Thoracic aorta (tissue), 2 donors: ENCODE measurements around the gene SNN. TPM values are rescaled to one million over a fixed set of nuclear protein-coding genes. Genes with fewer than 3 reads are reported as not detected.

Source experiments
- ATAC-seq: fragments of 150-250 bp; one replicate; pipeline ENCODE4 v1.8.0; 2017; ENCODE audit warnings: low read depth; ENCODE audit not compliant: insufficient number of reproducible peaks, low FRiP score
- DNase-seq: peaks from one replicate; pipeline ENCODE4 v3.0.0-alpha.2; 2020; ENCODE audit warnings: low spot score
- H3K27ac ChIP-seq, 2 donors: fragments of 200-600 bp; sonication (generic); 1 replicate in 1 of 2; 2 replicates in 1 of 2; pipeline ENCODE4 v1.5.1; 2016; ENCODE audit warnings: mild to moderate bottlenecking in 2 of 2, moderate library complexity in 2 of 2
- H3K27me3 ChIP-seq: fragments of 200-600 bp; sonication (generic); replicated peaks from 2 replicates; pipeline ENCODE4 v1.6.0; 2016; ENCODE audit warnings: mild to moderate bottlenecking; ENCODE audit not compliant: insufficient read depth
- H3K36me3 ChIP-seq: fragments of 200-600 bp; sonication (generic); one replicate; pipeline ENCODE4 v1.5.1; 2016
- H3K4me1 ChIP-seq, 2 donors: fragments of 200-600 bp; sonication (generic); 1 replicate in 1 of 2; 2 replicates in 1 of 2; pipeline versions ENCODE4 v1.5.1 to v1.6.0; 2016; ENCODE audit warnings: low read depth in 2 of 2, mild to moderate bottlenecking in 1 of 2; ENCODE audit not compliant: control insufficient read depth in 1 of 2
- H3K4me3 ChIP-seq: fragments of 200-600 bp; sonication (generic); 2 replicates; pipeline ENCODE4 v1.5.1; 2016; ENCODE audit warnings: mild to moderate bottlenecking
- H3K9me3 ChIP-seq: fragments of 200-600 bp; sonication (generic); 2 replicates; pipeline ENCODE4 v1.5.1; 2016
- total RNA-seq, 2 donors: library from RNA; depleted of rRNA; stranded (reverse); fragments of >200 nt; gene quantifications; one replicate each; pipeline versions ENCODE4 v1.1.0 to v1.2.3, GENCODE V29; 2016
- TF ChIP-seq, protein P1 (sequence below): fragments of 200-600 bp; sonication (generic); IDR thresholded peaks from one replicate; pipeline ENCODE4 v1.5.1; 2019; ENCODE audit warnings: antibody characterized with exemption

The SNN gene
- total RNA-seq, 2 donors from 2014 or later: 14.6 to 21.4 TPM

DNA sequence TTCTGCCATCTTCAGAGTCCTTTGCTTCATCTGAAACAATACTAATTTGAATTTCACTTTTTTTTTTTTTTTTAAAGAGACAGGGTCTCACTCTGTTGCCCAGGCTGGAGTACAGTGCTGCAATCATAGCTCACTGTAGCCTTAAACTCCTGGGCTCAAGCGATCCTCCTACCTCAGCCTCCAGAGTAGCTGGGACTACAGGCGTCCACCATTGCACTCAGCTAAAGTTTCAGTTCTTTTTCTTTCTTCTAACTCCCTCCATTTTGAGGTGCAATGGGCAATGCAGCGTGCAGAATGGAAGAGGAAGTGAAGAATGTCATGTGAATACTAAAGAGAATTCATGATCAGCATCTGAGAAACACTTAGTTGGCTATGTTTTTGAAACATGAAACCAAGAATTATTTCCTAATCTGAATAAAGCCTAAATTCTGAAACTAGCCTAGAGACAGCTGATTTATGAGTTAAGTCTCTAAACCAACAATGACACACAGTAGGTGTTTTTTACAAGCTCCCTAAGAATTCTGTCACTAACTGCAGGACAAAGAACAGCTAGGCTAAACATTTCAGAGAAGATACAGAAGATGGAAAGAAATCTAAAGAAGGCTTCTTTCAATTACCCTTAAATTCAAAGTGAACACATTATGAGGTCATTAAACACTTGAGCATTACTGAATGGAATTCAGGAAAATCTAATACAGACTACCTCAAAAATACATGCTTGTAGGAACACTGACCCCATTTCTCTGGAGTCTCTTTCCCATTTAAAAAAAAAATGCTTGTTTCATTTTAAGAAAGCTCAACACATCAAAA, 21.0 kb downstream of the SNN start:
- H3K27me3 ChIP-seq: no peaks in the 10 kb centered on the region
- H3K36me3 ChIP-seq: peaks cover 24% of the 10 kb centered on the region
- H3K4me1 ChIP-seq: peaks cover 33 to 50% of the 10 kb centered on the region in 2 donors
- H3K4me3 ChIP-seq: no peak overlapping the region
- DNase-seq: no peak
- TF ChIP-seq, protein P1, sequence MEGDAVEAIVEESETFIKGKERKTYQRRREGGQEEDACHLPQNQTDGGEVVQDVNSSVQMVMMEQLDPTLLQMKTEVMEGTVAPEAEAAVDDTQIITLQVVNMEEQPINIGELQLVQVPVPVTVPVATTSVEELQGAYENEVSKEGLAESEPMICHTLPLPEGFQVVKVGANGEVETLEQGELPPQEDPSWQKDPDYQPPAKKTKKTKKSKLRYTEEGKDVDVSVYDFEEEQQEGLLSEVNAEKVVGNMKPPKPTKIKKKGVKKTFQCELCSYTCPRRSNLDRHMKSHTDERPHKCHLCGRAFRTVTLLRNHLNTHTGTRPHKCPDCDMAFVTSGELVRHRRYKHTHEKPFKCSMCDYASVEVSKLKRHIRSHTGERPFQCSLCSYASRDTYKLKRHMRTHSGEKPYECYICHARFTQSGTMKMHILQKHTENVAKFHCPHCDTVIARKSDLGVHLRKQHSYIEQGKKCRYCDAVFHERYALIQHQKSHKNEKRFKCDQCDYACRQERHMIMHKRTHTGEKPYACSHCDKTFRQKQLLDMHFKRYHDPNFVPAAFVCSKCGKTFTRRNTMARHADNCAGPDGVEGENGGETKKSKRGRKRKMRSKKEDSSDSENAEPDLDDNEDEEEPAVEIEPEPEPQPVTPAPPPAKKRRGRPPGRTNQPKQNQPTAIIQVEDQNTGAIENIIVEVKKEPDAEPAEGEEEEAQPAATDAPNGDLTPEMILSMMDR: no peak
- no peaks in the 10 kb centered on the region for H3K9me3 ChIP-seq
- peak overlapping the region in 1 of 2 donors; percentile 5 for H3K27ac ChIP-seq
- ATAC-seq: no peak

DNA sequence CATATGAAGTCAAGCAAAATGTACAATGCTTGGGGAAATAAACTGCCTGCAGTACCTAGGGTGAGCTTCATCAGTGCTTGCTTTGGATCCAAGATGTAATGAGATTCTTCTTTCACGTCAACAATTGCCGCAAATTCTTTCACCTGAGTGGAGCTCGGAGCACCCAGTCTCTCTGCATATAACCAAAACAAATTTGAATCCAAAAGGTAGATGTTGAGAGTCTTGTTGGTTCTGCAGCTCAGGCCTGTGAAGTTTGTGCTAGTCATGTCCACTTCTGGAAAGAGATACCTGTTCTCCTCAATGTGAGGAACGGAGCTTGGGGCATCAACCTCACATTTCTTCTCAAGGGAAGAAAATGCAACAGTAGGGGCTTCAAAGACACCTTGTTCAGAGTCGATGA, 23.0 kb downstream of the SNN start:
- no peak for ATAC-seq
- Histone ChIP-seq H3K36me3 (peaks cover 17% of the 10 kb centered on the region), H3K9me3 (no peaks in the 10 kb centered on the region), H3K27me3 (no peaks in the 10 kb centered on the region), H3K4me1 (peaks cover 26 to 43% of the 10 kb centered on the region in 2 donors), H3K4me3 (no peak overlapping the region), H3K27ac (no peak overlapping the region)
- DNase-seq: no peak
- TF ChIP-seq, protein P1: no peak

DNA sequence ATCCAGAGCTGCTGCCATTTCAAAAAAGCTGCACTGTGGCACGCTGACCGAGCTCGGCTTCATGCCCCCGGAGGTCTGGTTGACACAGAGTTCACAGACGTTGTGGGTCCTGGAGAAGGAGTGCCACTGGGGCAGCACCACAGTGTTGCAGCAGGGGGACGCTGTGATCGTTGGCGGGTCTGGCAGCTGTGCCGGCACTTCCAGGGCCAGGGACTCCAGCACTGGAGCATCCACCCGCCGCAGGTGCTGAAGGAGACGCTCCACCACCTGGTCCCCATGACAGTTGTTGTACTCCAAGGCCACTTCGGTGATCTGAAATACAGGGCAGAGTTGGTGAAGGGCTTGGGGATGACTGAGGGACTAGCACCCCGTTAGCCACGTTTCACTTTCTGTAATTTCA, 23.5 kb downstream of the SNN start:
- Histone ChIP-seq H3K4me1 (peaks cover 22 to 38% of the 10 kb centered on the region in 2 donors), H3K9me3 (no peaks in the 10 kb centered on the region), H3K27me3 (no peaks in the 10 kb centered on the region), H3K4me3 (no peak overlapping the region), H3K27ac (no peak overlapping the region), H3K36me3 (peaks cover 22% of the 10 kb centered on the region)
- TF ChIP-seq, protein P1: no peak
- ATAC-seq: no peak
- no peak for DNase-seq

DNA sequence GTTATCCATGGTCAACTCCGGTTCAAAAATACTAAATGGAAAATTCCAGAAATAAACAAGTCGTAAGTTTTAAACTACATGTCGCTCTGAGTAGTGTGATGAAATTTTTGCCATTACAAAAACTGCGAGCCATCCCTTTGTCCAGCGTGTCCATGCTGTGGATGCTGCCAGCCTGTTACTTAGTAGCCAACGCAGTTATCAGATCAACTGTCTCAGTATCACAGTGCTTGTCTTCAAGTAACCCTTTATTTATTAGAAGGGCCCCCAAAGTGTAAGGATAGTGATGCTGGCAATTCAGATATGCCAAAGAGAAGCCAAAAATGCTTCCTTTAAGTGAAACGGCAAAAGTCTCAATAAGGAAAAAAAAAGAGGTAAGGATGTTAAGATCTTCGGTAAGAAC, 23.9 kb downstream of the SNN start:
- no peak overlapping the region for H3K4me3 ChIP-seq
- H3K27ac ChIP-seq: no peak overlapping the region
- no peaks in the 10 kb centered on the region for H3K9me3 ChIP-seq
- peaks cover 18 to 34% of the 10 kb centered on the region in 2 donors for H3K4me1 ChIP-seq
- no peak for DNase-seq
- TF ChIP-seq, protein P1: no peak
- peaks cover 24% of the 10 kb centered on the region for H3K36me3 ChIP-seq
- H3K27me3 ChIP-seq: no peaks in the 10 kb centered on the region
- no peak for ATAC-seq

DNA sequence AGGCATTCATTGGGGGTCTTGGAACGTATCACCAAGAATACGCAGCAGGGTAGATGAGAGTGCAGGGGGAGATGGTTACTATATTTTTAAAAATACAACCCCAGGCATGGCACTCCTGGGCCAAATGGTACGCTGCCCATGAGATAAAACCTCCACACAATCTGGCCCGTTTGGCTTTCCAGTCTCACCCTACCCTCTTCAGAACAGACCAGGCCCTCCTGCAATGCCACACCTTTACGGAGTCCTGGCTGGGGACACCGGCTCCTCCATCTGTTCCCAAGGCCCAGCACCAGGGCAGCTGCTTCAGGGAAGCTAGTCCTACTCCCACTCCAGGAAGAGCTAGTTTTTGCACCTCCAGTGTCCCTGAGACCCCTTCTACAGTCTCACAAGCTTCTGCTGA, 24.4 kb downstream of the SNN start:
- TF ChIP-seq, protein P1: no peak
- Histone ChIP-seq H3K9me3 (no peaks in the 10 kb centered on the region), H3K4me3 (no peak overlapping the region), H3K27me3 (no peaks in the 10 kb centered on the region), H3K27ac (no peak overlapping the region), H3K4me1 (peaks cover 13 to 29% of the 10 kb centered on the region in 2 donors), H3K36me3 (peaks cover 26% of the 10 kb centered on the region)
- DNase-seq (no peak), ATAC-seq (no peak)
